Measurements from ENCODE around the gene FUBP3.
A peak's percentile ranks its signal among the peaks of the same experiment; 100 is the strongest.

Gene FUBP3

GRCh38 chr9:130609163-130609562, 29.8 kb downstream of the FUBP3 start:
- DNase-seq, result peak; percentile 35

- no peak for DNase-seq
Measured at GRCh38 chr9:130610862-130611707, 31.7 kb downstream of the FUBP3 start.

GRCh38 chr9:130616451-130616850, 37.1 kb downstream of the FUBP3 start:
- no peak for DNase-seq

GRCh38 chr9:130623466-130623865, 44.1 kb downstream of the FUBP3 start:
- DNase-seq, result peak; percentile 25

GRCh38 chr9:130624154-130624553, 44.8 kb downstream of the FUBP3 start:
- peak; percentile 17 for DNase-seq

GRCh38 chr9:130626249-130626996, 47.0 kb downstream of the FUBP3 start:
- DNase-seq, result peak; percentile 17

- DNase-seq, result no peak
Measured at GRCh38 chr9:130627051-130627450, 47.7 kb downstream of the FUBP3 start.

- DNase-seq, result no peak
Measured at GRCh38 chr9:130627896-130628792, 48.8 kb downstream of the FUBP3 start.

- no peak for DNase-seq
Measured at GRCh38 chr9:130629443-130630070, 50.2 kb downstream of the FUBP3 start.

DNA sequence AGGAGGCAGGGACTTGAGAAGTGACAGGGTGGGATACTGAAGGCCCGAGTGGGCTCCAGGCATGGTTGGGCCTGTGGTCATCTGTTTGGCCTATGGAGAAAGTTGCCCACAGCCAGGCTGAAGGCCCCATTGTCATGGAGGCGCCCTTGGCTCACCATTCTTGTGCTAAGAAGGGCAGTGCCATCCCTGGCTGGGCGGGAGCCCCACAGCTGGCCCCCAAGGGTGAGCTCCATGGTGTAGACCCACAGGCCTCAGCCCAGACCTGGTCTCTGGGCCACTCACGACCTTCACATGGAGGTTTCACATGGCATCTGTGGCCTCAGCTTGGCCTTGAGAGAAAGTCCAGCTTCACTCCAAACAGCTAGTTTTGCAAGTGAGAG, 50.7 kb downstream of the FUBP3 start:
- no peak for DNase-seq

- DNase-seq, result no peak
Measured at GRCh38 chr9:130630506-130631330, 51.3 kb downstream of the FUBP3 start.

- DNase-seq, result no peak
Measured at GRCh38 chr9:130631331-130632080, 52.1 kb downstream of the FUBP3 start.

GRCh38 chr9:130632081-130632710, 52.8 kb downstream of the FUBP3 start:
- no peak for DNase-seq

DNA sequence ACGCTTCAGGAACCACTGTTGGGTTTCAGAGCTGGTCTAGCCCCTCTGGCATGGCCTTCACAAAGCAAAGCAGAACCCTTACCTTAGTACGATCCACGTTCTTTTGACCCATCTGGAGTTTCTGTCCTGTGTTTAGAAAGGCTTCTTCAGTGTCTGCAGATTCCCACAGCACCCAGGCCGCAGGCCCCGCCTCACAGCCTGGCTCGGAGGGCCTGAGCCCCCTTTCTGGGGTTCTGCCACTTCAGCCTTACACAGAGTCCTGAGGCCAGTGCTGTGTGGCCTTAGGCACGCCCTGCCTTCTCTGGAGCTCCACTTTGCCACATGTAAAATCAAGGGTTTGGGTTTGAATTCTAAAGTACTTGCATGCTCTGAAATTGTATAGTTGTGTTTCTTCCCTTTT, 53.5 kb downstream of the FUBP3 start:
- DNase-seq, result no peak

DNA sequence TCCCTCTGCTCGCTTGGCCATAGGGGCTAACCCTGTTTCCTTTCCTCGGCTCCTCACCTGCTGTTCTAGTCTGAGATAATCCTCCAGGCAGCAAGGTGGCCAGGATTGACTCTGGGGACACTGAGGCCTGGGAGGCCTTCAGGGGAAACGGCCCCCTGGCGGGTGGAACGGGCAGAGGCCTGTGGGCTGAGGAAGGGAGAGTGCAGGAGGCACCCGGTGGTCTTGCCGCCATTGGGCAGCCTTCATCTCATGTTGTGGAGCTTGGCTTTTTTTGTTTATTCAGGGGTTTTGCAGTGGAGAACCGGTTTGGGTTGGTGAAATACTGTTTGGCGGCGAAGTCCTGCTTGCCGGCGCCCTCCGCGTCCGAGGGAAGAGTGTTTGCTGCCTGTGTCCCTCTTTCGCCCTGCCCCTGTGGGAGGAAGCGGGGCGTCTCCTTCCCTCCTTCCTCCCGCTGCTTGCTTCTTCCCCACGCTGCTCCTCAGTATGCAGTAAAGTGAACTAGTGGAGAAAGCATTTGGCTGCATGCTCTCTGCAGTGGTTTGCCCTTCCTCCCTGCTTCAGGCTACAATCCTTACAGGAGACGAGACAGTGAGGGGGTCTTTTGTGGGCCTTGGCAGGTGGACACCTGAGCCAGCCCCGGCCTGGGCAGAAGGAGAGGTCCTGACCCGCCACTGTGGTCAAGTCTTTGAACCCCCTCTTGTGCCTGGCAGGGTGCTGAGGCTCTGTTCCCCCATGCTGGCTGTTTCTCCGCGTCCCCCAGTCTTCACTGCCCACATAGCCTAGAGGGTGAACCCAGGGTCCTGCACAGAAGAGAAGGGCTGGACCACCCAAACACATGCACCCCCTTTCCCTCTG, 54.2 kb downstream of the FUBP3 start:
- no peak for DNase-seq

- DNase-seq, result no peak
Measured at GRCh38 chr9:130634191-130634768, 54.9 kb downstream of the FUBP3 start.

DNA sequence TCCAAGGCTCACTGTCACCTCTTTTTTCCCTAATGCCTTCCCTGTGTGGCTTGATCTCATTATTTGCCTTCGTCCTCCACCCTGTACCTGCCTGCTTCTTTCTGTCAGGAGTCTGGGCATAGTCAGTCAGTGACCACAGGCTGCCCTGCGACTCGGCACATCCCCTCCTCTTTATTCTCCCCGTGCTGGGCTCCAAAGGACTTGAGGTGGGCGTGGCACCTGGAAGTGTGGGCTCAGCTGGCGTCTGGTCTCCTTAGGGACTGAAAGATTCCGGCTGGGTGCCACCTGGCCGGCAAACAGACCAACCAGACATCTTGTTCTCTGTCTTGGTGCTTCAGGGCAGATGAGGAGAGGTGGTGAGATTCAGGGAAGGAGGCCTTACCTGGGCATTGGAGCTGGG, 55.4 kb downstream of the FUBP3 start:
- DNase-seq, result no peak

DNA sequence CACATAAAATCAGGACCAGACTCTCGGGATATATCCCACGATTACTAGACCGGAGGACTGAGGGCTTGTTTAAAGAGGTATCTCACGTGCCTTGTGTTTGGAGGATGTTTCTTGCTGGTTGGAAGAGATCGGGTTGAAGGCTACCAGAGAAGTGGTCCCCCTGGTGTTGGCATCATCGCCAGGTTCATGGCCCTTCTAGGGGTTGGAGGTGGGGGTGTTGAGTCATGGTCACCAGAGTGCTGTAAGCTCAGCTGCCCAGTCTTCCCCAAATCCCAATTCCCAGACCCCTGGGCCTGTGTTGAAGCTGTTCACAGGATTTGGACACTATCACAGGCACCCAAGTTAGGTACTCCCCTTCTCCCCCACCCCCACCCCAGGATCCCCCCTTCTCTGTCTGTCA, 55.9 kb downstream of the FUBP3 start:
- no peak for DNase-seq

All from NCI-H82 (cell line).